Subcutaneous abdominal adipose tissue (tissue), 5 donors: ENCODE data around the gene AK8.

Source experiments
- H3K27ac ChIP-seq: one replicate; pipeline ENCODE4 v1.7.0; 2013; ENCODE audit warnings: low read depth, mild to moderate bottlenecking, inconsistent platforms, low read length, moderate library complexity
- H3K27me3 ChIP-seq, 5 donors: one replicate each; pipeline ENCODE4 v1.7.0; 2013; ENCODE audit warnings: low read length in 5 of 5, inconsistent platforms in 1 of 5; ENCODE audit not compliant: control insufficient read depth in 5 of 5, insufficient read depth in 4 of 5
- H3K36me3 ChIP-seq, 5 donors: one replicate each; pipeline ENCODE4 v1.7.0; 2013; ENCODE audit warnings: low read length in 5 of 5; ENCODE audit not compliant: control insufficient read depth in 5 of 5, insufficient read depth in 5 of 5
- H3K4me1 ChIP-seq, 5 donors: one replicate each; pipeline ENCODE4 v1.7.0; 2013; ENCODE audit warnings: low read length in 5 of 5, mild to moderate bottlenecking in 3 of 5, moderate library complexity in 1 of 5; ENCODE audit not compliant: control insufficient read depth in 5 of 5, insufficient read depth in 5 of 5
- H3K4me3 ChIP-seq, 5 donors: one replicate each; pipeline ENCODE4 v1.7.0; 2013; ENCODE audit warnings: low read length in 5 of 5, low read depth in 1 of 5
- H3K9ac ChIP-seq, 5 donors: one replicate each; pipeline ENCODE4 v1.7.0; 2013; ENCODE audit warnings: low read length in 5 of 5, mild to moderate bottlenecking in 4 of 5, moderate library complexity in 3 of 5
- H3K9me3 ChIP-seq, 5 donors: one replicate each; pipeline ENCODE4 v1.7.0; 2013; ENCODE audit warnings: low read length in 5 of 5; ENCODE audit not compliant: control insufficient read depth in 5 of 5
- donor health status: healthy.
- donor health status: healthy.
- donor health status: healthy.
- donor health status: healthy.
- donor health status: healthy.

The AK8 gene, protein sequence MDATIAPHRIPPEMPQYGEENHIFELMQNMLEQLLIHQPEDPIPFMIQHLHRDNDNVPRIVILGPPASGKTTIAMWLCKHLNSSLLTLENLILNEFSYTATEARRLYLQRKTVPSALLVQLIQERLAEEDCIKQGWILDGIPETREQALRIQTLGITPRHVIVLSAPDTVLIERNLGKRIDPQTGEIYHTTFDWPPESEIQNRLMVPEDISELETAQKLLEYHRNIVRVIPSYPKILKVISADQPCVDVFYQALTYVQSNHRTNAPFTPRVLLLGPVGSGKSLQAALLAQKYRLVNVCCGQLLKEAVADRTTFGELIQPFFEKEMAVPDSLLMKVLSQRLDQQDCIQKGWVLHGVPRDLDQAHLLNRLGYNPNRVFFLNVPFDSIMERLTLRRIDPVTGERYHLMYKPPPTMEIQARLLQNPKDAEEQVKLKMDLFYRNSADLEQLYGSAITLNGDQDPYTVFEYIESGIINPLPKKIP

DNA sequence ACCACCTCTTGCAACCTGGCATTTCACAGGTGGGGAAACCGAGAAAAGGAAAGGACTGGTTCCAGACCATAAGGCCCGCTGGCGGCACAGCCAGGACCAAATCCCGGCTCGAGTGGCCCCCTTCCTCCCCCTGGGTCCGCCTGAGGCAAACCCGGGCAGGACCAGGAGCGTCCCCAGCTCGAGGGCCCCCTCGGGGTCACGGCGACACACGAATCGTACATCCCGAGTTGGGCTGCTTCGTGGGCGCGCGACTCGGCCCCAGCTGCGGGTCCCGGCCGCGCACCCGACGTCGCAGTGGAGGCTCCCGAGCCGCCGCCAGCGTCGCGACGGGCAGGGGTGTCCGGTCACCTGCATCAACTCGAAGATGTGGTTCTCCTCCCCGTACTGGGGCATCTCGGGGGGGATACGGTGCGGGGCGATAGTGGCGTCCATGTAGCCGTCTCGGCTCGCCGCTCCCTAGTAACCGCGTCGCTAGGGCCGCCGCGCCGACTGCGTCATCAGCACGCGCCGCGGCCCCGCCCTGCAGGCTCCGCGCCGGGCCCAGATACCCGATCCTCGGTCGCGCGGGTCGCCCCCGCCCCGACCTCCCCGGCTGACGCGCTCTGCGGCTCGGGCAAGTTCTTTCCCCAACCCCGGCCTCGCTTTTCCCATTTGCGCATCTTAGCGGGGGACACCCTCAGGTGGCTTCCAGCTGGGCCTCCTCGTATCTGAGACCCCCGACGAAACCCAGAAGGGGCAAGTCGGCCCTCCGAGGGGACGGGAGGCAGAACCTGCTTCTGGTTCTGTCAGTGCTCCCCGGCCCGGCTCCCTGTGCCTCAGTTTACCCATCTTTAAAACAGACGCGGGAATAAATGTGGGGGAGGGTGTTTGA is at the start of gene AK8:
Gene AK8 (minus strand): TSS at position 461 of the 871 bp plus-strand sequence. CDS start 29 bp downstream, at position 432.
- Histone ChIP-seq H3K36me3 (no peaks in the 10 kb centered on the region), H3K4me1 (peaks cover 0 to 19% (median 14%) of the 10 kb centered on the region in 5 donors), H3K27ac (peak within 1 kb of the TSS; percentile 71), H3K9ac (peak within 1 kb of the TSS in 4 of 5 donors; percentile 87 to 91 (median 90)), H3K9me3 (no peaks in the 10 kb centered on the region), H3K27me3 (no peaks in the 10 kb centered on the region), H3K4me3 (peak within 1 kb of the TSS; percentile 84 to 94 (median 91))

DNA sequence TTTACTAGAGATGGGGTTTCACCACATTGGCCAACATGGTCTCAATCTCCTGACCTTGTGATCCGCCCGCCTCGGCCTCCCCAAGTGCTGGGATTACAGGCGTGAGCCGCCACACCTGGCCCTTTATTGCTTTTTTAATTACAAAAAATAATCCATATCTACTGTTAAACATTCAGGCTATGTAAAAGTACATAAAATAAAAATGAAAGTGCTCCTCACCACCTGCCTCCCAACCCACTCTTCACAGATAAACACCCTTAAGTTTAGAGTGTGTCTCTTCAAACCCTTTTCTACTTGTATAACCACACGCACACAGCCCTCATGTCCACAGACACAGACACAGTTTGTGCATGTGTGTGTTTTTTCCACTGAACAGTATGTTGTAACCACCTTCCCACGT is 49.6 kb upstream of the AK8 start:
- H3K9me3 ChIP-seq = no peaks in the 10 kb centered on the region
- H3K27ac ChIP-seq = no peak overlapping the region
- peaks cover 38 to 84% (median 60%) of the 10 kb centered on the region in 5 donors for H3K36me3 ChIP-seq
- no peak overlapping the region for H3K4me3 ChIP-seq
- no peak overlapping the region for H3K9ac ChIP-seq
- no peaks in the 10 kb centered on the region for H3K27me3 ChIP-seq
- no peaks in the 10 kb centered on the region for H3K4me1 ChIP-seq

DNA sequence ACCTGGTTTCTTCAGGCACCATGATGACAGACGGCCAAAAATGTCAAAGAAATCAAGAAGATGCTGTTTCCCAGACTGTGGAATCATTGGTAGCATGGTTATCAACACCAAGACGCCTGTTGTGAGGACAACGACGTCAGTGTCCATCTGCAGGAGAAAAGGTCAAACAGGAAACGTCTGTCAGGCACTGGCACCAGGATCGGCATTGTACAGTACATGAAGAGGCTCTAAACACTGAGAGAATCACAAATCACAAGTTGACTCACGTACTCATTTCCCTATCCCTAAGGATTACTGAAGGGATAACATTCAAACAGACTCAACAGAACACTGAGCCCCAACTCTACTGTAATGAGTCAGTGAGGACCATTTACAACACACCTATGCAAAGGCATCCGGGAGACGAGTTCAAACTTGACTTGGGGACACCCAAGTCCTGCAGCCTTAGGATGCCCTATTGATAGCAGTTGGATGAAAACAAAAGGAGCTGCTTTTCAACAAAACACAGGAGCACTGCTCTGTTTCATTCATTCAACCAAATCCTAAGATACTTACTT is 45.3 kb upstream of the AK8 start:
- peaks cover 72 to 94% (median 87%) of the 10 kb centered on the region in 5 donors for H3K36me3 ChIP-seq
- H3K27ac ChIP-seq = no peak overlapping the region
- no peak overlapping the region for H3K9ac ChIP-seq
- no peaks in the 10 kb centered on the region for H3K4me1 ChIP-seq
- no peak overlapping the region for H3K4me3 ChIP-seq
- no peaks in the 10 kb centered on the region for H3K27me3 ChIP-seq
- no peaks in the 10 kb centered on the region for H3K9me3 ChIP-seq

DNA sequence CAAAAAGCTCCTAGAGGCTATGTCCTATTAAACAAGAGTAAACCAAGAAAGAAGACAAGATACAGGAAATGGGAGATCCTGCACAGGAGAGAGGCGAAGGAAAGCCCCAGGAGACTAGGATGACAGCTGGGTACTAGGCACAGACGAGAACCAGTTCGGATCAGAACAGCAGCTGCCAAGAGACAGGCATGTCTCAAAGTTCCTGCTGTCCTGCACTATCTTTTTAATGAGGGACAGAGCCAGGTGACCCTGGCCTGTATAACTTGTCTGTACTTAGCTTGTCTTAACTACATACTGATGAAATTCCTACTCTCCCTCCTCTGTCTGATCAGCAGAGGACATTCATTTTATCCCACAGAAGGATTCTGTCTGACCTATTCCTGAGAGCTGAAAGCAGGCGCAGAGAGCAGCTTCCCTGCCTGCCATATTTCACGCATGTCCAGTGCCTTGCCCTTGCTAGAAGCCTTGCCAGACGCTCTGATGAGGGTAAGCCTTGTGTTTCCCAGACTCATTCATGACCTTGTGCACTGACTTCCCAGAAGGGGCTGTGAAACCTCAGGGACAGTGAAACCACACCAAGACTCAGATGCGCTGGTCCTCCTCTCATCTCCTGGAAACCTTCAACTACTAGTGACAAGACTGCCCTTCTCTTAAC is 41.7 kb upstream of the AK8 start:
- H3K4me1 ChIP-seq = no peaks in the 10 kb centered on the region
- H3K27ac ChIP-seq = no peak overlapping the region
- H3K9ac ChIP-seq = no peak overlapping the region
- no peaks in the 10 kb centered on the region for H3K27me3 ChIP-seq
- no peaks in the 10 kb centered on the region for H3K9me3 ChIP-seq
- H3K4me3 ChIP-seq = no peak overlapping the region
- H3K36me3 ChIP-seq = peaks cover 68 to 95% (median 75%) of the 10 kb centered on the region in 5 donors

DNA sequence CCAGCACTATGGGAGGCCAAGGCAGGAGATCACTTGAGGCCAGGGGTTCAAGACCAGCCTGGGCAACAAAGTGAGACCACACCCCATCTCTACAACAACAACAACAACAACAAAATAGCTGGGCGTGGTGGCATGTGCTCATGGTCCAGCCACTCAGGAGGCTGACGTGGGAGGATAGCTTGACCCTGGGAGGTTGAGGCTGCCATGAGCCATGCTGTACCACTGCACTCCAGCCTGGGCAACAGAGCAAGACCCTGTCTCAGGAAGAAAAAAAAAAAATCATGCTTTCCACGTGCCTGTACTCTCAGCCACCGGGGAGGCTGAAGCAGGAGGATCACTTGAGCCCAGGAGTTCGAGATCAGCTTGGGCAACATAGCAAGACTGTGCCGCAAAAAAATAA is 36.8 kb upstream of the AK8 start:
- peaks cover 47 to 94% (median 62%) of the 10 kb centered on the region in 5 donors for H3K36me3 ChIP-seq
- H3K27me3 ChIP-seq = no peaks in the 10 kb centered on the region
- H3K9me3 ChIP-seq = no peaks in the 10 kb centered on the region
- H3K27ac ChIP-seq = no peak overlapping the region
- no peak overlapping the region for H3K9ac ChIP-seq
- no peaks in the 10 kb centered on the region for H3K4me1 ChIP-seq
- no peak overlapping the region for H3K4me3 ChIP-seq

DNA sequence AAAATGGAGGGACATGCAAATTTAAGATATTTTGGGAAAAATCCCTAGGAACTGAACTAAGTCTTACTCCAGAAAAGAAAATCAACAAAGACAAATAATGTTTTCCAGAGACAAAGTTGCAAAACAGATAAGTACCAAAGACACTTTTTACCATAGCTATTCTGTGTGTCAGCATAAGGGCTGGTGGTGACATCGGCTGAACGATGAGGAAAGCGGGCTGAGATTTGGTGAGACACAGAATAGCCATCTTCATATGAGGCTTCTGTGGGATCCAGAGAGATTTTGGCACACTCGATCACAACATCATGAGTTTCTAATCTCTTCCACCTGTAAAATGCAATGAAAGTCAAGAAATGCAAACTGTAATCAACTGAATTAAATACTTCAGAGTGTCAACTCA is 34.0 kb upstream of the AK8 start:
- Histone ChIP-seq H3K27me3 (no peaks in the 10 kb centered on the region), H3K9me3 (no peaks in the 10 kb centered on the region), H3K27ac (no peak overlapping the region), H3K36me3 (peaks cover 37 to 82% (median 56%) of the 10 kb centered on the region in 5 donors), H3K4me1 (no peaks in the 10 kb centered on the region), H3K4me3 (no peak overlapping the region), H3K9ac (no peak overlapping the region)

DNA sequence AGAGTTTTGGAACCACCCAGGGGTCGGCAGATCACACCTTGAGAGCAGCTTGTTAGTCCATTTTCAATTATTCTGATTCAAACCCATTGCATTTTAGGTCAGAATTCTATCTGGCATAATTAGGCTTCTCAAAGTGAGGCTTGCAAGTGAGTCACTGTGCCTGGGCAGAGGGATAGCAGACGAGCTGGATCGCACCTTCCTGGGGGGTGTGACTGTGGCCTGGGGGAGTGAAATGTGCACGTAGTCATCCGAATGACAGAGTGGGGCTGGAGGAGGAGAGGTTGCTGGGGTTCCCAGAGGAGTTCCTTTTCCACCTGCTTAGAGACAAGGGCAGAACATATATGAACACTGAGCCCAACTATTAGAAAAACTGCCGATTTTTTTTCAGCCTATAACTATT is 32.3 kb upstream of the AK8 start:
- no peaks in the 10 kb centered on the region for H3K9me3 ChIP-seq
- no peak overlapping the region for H3K4me3 ChIP-seq
- no peaks in the 10 kb centered on the region for H3K27me3 ChIP-seq
- no peak overlapping the region for H3K9ac ChIP-seq
- H3K4me1 ChIP-seq = no peaks in the 10 kb centered on the region
- peaks cover 29 to 79% (median 58%) of the 10 kb centered on the region in 5 donors for H3K36me3 ChIP-seq
- no peak overlapping the region for H3K27ac ChIP-seq

DNA sequence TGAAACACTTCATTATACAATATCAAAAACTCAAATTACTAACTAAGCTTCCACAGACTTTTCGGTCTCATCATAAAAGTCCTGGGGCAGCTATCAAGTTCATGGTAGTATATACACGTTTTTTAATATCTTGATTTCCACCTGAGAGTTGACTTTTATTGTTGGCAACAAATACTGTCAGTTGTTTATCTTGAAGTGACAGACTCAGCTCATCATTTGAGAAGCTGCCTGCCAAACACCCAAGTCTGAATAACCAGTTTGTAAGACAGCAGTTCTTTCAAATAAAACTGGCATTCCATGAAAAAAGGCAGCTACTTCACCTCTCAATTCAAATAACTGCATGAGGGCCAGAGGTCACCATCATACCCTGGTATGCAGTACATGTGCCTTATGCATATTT is 31.2 kb upstream of the AK8 start:
- Histone ChIP-seq H3K4me1 (no peaks in the 10 kb centered on the region), H3K36me3 (peaks cover 30 to 78% (median 62%) of the 10 kb centered on the region in 5 donors), H3K4me3 (no peak overlapping the region), H3K27me3 (no peaks in the 10 kb centered on the region), H3K9me3 (no peaks in the 10 kb centered on the region), H3K9ac (no peak overlapping the region), H3K27ac (no peak overlapping the region)

DNA sequence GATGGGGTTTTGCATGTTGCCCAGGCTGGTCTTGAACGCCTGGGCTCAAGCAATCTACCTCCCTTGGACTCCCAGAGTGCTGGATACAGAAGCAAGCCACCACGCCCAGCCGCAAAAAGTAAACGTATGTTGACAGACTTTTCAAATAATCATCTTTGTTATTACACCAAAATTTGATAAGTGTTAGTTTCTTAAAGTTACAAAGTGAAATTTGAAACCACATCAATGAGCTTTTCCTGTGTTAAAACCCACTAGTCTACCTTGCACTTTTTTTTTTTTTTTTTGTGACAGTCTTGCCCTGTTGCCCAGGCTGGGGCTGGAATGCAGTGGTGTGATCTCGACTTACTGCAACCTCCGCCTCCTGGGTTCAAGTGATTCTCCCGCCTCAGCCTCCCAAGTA is 30.6 kb upstream of the AK8 start:
- no peaks in the 10 kb centered on the region for H3K27me3 ChIP-seq
- no peak overlapping the region for H3K27ac ChIP-seq
- no peaks in the 10 kb centered on the region for H3K4me1 ChIP-seq
- H3K36me3 ChIP-seq = peaks cover 30 to 81% (median 69%) of the 10 kb centered on the region in 5 donors
- no peak overlapping the region for H3K4me3 ChIP-seq
- H3K9me3 ChIP-seq = no peaks in the 10 kb centered on the region
- no peak overlapping the region for H3K9ac ChIP-seq
